Measurements from ENCODE around the gene RSPH10B2.
"Not testable (repeated sequence)": the region's sequence is repeated elsewhere in the genome, so short reads cannot be mapped to it uniquely, and the experiment has no call there.

GRCh38 chr7:6821622-6822021 is 67.7 kb downstream of the RSPH10B2 start:
- not testable (repeated sequence) for TF ChIP-seq CTCF (IDR thresholded peaks at IDR 0.05; ENCODE audit: low read depth, low read length); POLR2A (IDR thresholded peaks at IDR 0.05; ENCODE audit: extremely low read depth, insufficient read length); MAX (IDR thresholded peaks at IDR 0.05; ENCODE audit: low read depth, low read length)
